ENCODE data around the gene NPHP3. TPM values are rescaled to one million over a fixed set of nuclear protein-coding genes. Genes with fewer than 3 reads are reported as not detected.
"Not testable (repeated sequence)": the region's sequence is repeated elsewhere in the genome, so short reads cannot be mapped to it uniquely, and the experiment has no call there.

The NPHP3 gene
- polyA plus RNA-seq (ENCODE audit: insufficient read length): 88.9 TPM
- long read RNA-seq, donor 1, full-length matches to known transcripts: 5 of 5 reads
- long read RNA-seq, donor 1, partial matches to known transcripts: 0 of 5 reads
- long read RNA-seq, donor 1, other reads (novel, unspliced or antisense): 0 of 5 reads
- long read RNA-seq, donor 2: 0 reads
- long read RNA-seq, donor 3, partial matches to known transcripts: 6 of 8 reads
- long read RNA-seq, donor 3, other reads (novel, unspliced or antisense): 0 of 8 reads
- long read RNA-seq, donor 4: 0 reads
- long read RNA-seq, donor 5, partial matches to known transcripts: 8 of 8 reads
- long read RNA-seq, donor 5, other reads (novel, unspliced or antisense): 0 of 8 reads
- long read RNA-seq, donor 6, full-length matches to known transcripts: 1 of 1 reads
- long read RNA-seq, donor 6, partial matches to known transcripts: 0 of 1 reads
- long read RNA-seq, donor 6, other reads (novel, unspliced or antisense): 0 of 1 reads
- long read RNA-seq, donor 7, full-length matches to known transcripts: 5 of 5 reads
- long read RNA-seq, donor 7, partial matches to known transcripts: 0 of 5 reads
- long read RNA-seq, donor 7, other reads (novel, unspliced or antisense): 0 of 5 reads
- long read RNA-seq, donor 8, partial matches to known transcripts: 11 of 12 reads
- long read RNA-seq, donor 8, other reads (novel, unspliced or antisense): 0 of 12 reads

- DNase-seq: peak; percentile 94
Measured at GRCh38 chr3:132722165-132723023, at the start of gene NPHP3. TSS of gene NPHP3 (minus strand) at chr3:132722409. CDS start at chr3:132722355, 54 bp downstream.

GRCh38 chr3:132758740-132759139, 36.5 kb upstream of the NPHP3 start:
- DNase-seq: no peak

GRCh38 chr3:132756108-132756650, 34.0 kb upstream of the NPHP3 start:
- DNase-seq: no peak

- DNase-seq: no peak
Measured at GRCh38 chr3:132753946-132754345, 31.7 kb upstream of the NPHP3 start.

GRCh38 chr3:132749786-132750185, 27.6 kb upstream of the NPHP3 start:
- no peak for DNase-seq

GRCh38 chr3:132746720-132747119, 24.5 kb upstream of the NPHP3 start:
- not testable (repeated sequence) for DNase-seq

GRCh38 chr3:132738314-132738713, 16.1 kb upstream of the NPHP3 start:
- DNase-seq: no peak

- DNase-seq: no peak
Measured at GRCh38 chr3:132735589-132735988, 13.4 kb upstream of the NPHP3 start.

- peak; percentile 38 for DNase-seq
Measured at GRCh38 chr3:132730891-132731580, 8.8 kb upstream of the NPHP3 start.

GRCh38 chr3:132726341-132726823, 4.2 kb upstream of the NPHP3 start:
- peak; percentile 51 for DNase-seq

GRCh38 chr3:132723024-132723950, 1.1 kb upstream of the NPHP3 start:
- no peak for DNase-seq

- peak; percentile 53 for DNase-seq
Measured at GRCh38 chr3:132721479-132722164, 587 bp downstream of the NPHP3 start.

GRCh38 chr3:132720228-132720627, 2.0 kb downstream of the NPHP3 start:
- no peak for DNase-seq

GRCh38 chr3:132716372-132716771, 5.8 kb downstream of the NPHP3 start:
- DNase-seq: no peak

GRCh38 chr3:132713977-132714727, 8.1 kb downstream of the NPHP3 start:
- no peak for DNase-seq

- DNase-seq: no peak
Measured at GRCh38 chr3:132710311-132710710, 11.9 kb downstream of the NPHP3 start.

GRCh38 chr3:132709761-132710160, 12.4 kb downstream of the NPHP3 start:
- DNase-seq: no peak

- no peak for DNase-seq
Measured at GRCh38 chr3:132703733-132704132, 18.5 kb downstream of the NPHP3 start.

- no peak for DNase-seq
Measured at GRCh38 chr3:132695422-132695821, 26.8 kb downstream of the NPHP3 start.

Data from left kidney (tissue), 8 donors.